ENCODE data around the gene CNN2.

GRCh38 chr19:1049106-1049505, 22.7 kb downstream of the CNN2 start:
- TF ChIP-seq POLR2A (IDR thresholded peaks at IDR 0.05), result no peak
- TF ChIP-seq CTCF (IDR thresholded peaks at IDR 0.05), result no peak
- TF ChIP-seq EP300 (IDR thresholded peaks at IDR 0.05), result no peak

Data from ovary (tissue), 3 donors.